GM13977 (cell line): ENCODE measurements around the gene TULP4.

Experiments
- DNase-seq: peaks from one replicate; pipeline ENCODE4 v3.0.0; 2012; ENCODE audit warnings: low spot score
- CTCF ChIP-seq: IDR thresholded peaks from 2 replicates; pipeline ENCODE4 v1.5.1; 2012; ENCODE audit warnings: mild to moderate bottlenecking, control low read depth; ENCODE audit not compliant: insufficient read depth; ENCODE audit errors: extremely low read depth, missing control alignments
- in situ Hi-C: fragments of 300-500 bp; cut with MboI; formaldehyde crosslinking; loops from one replicate; pipeline ENCODE4 v1.12.0; 2022; ENCODE audit warnings: low sequenced_read_pairs, low pct_unique_long_range_greater_than_20kb, mixed read lengths, inconsistent platforms; ENCODE audit not compliant: unreplicated experiment

TULP4 gene

DNA sequence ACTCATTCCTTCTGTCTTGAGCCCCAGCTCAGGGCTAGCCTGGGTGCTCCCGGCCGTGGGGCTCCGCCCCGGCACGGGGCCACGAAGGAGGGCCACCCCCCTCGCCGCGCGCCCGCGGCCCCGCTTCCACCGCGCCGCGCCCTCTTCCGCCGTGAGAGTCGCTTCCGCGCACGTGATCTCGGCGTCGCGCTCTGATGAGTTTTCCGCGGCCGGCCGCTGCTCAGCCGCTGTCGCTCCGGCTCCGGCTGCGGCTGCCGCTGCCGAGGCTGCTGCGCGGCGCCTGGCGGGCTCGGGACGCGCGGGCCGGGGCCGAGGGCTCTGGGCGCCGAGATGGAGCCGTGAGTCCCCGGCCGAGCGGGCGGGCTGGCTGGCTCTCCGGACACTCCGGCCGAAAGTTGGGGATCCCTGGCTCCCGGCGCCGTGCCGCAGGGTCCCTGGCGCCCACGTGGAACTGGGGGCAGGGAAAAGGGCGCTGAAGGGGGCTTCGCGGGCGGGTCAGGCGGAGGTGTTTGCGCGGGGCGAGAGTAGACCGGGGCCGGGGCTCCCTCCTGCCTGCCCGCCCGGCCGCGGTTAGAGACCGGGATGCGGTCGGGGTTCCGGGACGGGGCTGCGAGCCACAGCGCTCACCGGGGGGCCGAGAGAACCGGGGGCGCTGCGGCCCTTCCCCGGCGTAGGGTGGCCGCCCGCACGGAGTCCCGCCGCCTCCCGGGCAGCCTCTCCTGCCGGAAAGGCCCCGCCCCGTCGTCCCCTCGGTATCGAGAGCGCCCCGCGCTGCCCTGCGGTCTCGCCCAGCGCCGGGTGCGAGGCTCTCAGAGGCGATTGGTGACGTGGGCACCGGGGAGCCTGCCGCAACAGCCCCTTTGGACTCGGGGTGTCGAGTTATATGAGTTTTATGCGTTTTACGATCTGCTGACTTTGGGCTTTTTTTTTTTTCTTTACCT is 247.9 kb downstream of the TULP4 start, which contains the start of gene TMEM181:
TSS of gene TMEM181 (plus strand) at position 197 of the 941 bp plus-strand sequence. CDS start at position 331, 134 bp downstream.
- DNase-seq: peak; percentile 94
- peak; percentile 10 for TF ChIP-seq CTCF
- in situ Hi-C loops: no loop called here

DNA sequence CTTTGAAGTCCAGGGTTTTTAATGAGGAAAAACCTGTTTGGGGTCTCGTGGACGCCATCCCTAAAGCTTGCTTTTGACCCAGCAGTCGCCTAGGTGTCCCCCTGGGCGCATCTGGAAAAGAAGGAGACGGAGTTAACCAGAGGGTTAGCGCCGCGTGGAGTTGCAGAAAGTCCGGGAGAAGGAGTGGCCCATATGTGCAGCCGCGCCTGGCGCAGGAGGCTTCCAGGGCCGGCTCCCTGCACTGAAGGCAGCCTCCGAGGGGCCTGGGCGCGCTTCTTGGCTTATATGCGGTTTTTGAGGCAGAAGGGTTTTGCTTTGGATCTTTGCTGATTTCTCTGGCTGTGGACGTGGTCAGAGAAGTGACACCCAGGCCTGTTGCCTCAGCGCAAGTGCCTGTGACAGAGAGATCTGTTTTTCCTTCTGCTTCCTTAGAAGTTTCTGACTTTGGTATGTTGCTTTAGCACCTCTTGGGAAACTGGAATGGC is 248.6 kb downstream of the TULP4 start:
- in situ Hi-C loops: no loop called here
- TF ChIP-seq CTCF: no peak
- DNase-seq: no peak
